Measurements from ENCODE around the gene PTPRB.

The PTPRB gene

GRCh38 chr12:70641691-70642090, 4.5 kb upstream of the PTPRB start:
- no peak for DNase-seq

DNA sequence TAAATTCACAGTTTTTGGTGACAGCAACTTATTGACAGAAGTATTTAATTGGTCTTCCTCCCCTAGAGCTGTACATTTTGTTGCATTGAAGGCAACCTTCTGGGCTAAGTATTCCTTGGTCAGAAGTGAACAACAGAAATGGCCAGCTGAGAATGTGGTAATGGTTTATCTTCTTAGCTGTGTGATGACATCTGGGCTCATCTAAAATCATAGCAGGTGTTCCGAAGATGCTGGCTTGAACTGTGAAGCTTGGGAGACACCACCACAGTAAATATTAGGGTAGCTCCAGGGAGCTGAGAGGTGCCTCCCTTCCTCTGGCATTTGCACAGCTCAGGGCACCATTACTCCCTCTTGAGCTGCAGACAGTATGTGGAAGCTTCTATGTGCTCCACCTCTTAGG, 3.7 kb upstream of the PTPRB start:
- DNase-seq = no peak

GRCh38 chr12:70639535-70639934, 2.3 kb upstream of the PTPRB start:
- DNase-seq = no peak

GRCh38 chr12:70638639-70639360, 1.6 kb upstream of the PTPRB start:
- DNase-seq = no peak

GRCh38 chr12:70635755-70636154, 1.5 kb downstream of the PTPRB start:
- DNase-seq = no peak

DNA sequence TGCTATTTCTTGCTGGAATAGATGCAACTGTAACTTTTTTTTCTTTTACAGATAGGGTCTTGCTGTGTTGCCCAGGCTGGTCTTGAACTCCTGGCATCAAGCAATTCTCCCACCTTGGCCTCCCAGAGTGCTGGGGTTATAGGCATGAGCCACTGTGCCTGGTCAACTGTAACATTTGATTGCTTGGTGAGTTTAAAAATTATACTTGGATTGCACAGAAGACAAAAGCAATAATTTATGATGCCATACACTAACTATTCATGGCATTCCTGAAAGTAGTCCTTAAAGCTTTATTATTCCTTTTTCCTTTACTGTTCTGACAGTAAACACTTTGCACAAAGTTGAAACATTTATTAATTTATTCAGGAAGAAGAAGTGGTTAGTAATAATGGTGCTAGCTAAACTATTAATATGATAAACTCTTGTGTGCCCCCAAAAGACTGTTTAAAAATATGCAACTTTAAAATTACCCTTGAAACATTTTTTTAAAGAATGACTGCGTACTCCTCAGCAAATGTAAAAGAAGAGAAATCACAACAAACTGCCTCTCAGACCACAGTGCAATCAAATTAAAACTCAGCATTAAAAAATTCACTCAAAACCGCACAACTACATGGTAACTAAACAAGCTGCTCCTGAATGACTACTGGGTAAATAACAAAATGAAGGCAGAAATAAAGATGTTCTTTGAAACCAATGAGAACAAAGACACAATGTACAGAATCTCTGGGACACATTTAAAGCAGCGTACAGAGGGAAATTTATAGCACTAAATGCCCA, 8.3 kb downstream of the PTPRB start:
- DNase-seq = no peak

DNA sequence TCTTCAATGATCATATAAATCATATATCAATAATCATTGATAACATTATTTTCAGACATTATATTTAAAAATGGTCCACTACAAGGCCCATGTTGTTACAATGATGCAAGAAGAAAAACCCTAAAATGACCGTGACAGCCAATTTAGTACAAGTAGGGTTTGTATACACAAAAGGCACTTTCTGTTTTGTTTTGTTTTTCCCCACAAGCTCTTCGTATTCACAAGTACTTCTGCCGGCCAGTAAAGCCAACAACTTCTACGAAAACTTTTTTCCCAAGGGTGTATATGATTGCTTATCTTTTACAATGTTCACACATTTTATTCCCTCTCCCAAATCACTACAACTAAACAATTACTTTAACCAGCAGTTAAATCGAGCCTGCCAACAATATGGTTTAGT, 9.6 kb downstream of the PTPRB start:
- no peak for DNase-seq

- DNase-seq = no peak
These were observed 11.0 kb downstream of the PTPRB start for GRCh38 chr12:70626180-70626579.

DNA sequence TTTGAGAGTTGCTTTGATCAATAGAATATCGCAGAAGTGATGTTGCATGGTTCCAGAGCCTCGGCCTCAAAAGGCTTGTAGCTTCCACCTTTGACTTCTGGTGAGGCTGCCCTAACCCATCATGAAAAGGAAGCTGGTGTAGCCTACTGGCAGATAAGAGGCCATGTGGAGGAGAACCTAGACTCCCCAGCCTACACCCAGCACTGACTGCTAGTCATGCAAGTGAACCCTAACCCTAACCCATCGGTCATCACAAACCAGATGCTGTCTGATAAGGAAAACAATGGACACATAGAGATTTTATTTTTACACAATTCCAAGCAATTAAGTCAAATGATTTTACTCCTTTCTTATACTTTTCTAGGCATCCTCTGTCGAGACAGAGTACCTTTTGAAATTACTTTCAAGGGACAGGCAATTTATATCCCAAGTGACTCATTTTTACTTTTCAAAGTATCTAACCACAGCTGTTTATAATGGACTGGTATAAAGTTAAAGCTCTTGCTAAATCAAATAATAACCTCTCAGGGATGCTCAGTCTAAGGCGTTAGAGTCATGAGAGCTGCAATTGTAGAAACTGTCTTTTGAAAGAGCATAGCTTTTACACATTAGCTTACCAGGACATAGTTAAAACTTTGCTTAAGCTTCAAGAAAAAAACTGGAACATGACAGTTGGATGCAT, 17.6 kb downstream of the PTPRB start:
- no peak for DNase-seq

DNA sequence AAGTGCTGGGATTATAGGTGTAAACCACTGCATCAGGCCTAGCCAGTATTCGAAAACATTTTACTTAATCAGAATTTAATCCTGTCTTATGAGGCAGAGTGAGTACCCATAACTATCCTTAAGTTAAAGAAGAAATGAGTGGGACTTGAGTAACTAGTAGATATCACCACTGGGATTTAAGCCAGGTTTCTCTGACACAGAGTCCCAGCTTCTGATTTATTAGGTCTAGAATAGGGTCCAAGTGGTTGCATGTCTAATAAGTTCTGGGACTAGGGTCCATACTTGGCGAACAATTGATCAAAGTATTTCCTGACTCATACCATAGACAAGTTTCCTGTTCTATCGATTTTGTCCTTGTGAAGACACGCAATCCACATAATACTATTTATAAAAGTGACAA, 18.9 kb downstream of the PTPRB start:
- no peak for DNase-seq

DNA sequence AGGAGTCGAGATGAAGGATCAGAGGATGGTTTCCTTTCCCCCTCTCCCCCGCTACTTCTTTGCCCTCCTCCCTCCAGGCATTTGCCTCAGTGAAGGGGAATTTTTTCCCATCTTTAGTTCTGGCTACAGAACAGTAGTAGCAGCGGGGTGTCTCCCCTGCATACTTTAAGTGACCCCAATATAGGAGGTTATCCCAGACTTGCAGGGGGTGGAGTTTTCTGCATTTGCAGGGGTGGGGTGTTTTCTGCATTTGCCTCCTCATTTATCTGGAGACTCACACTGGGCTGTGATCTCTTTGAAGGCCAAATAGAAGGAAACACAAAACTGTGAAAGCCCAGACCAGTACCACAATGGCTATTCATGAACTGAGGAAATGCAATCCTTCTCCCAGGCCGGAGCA, 19.8 kb downstream of the PTPRB start:
- no peak for DNase-seq

DNA sequence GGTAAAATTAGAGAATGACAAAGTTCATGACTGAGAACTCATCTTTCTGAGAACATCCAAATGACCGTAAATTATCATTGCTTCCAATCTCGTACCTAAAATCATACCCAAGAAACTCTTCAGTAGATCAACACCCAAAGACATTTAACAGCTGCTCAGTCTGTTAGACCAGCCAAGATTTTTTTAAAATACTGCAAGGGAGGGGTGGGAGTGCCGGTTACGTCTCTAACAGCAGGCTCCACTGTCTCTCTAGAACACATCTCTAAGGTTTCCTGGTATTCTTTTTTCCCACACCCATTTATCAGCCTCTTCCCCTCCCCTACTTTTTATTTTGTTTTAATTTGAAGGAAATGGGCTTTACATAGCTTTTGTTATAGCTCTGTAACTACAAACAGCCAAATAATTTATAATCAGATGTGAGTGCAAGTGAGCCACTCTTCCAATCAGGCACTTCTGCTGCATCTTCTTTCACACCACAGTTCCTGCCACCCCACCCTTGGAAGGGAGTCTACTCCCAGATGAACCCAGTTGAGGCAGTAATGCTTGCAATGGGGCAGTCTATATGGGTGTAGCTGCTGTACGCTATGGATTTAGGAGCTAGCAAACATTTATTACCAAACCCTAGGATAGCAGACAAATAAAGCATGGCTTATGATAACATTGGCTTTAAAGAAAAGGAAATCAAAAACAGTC, 21.9 kb downstream of the PTPRB start:
- no peak for DNase-seq

DNA sequence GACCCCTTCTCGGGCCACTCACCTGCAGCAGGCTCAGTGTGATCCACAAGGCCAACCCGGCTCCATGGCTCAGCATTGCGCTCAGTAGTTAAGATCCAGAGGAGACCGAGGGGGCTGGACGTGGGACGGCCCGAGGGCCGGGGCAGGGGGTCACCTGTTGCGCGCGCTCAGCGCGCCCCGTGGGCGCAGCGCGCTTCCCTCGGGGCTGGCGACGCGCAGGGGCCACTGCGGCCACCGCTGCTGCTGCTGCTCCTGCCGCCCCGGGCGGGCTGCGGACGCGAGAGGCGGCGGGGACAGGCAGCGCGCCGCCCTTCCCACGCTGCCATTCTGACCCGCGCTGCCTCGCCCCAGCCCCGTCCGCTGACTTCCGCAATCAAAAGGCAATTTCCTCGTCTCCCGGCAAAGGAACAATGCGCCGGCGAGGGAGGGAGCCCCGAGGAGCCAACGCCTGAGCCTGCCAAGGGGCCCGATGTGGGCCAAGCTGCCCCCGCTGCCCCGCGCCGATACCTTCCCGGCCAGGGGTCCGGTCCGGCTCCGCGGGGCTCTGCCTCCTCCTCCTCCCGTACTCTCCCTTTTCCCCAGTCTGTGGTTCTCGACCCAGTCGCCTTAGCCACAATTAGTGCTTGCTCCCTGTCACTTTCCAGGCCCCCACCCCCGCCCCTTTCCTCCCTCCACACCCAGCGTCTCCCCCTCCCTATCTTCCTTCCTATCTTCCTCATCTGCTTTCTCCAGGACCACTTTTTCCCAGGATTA, 27.3 kb downstream of the PTPRB start:
- no peak for DNase-seq

GRCh38 chr12:70609203-70609602, 28.0 kb downstream of the PTPRB start:
- DNase-seq = no peak

DNA sequence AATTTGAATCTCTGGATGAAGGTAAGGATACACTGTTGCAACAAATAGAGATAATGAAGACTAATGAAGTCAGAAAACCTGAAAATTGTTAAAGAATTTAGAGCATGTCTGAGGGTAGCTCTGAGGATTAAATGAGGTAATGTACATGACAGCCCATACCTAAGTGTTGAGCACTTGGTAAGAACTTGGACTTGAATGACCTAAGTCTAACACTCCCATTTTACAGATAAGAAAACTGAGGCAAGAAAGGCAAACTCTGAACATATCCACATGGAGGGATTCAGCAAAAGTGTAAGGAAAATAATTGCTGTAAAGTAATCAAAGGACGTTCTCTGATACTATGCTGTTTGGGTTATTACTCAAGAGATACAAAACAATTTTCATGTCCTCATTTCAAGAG, 29.0 kb downstream of the PTPRB start:
- DNase-seq = no peak

DNA sequence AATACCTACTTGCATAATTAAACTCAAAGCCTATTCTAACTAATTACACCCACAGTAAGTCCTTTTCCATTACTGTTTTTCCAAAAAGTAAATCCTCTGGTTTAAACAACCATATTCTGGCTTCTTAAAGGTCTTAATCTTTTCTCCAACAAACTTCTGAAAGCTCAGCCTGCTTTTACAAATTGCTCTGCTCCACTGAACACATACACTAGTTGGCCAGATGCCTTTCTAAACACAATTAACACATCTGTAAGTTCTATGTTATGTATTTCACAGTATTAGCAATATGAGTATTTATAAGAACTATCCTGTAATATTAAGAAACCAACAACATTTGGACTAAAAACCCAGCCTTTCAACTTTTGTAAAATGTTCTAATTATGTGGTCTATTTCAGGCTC, 30.1 kb downstream of the PTPRB start:
- no peak for DNase-seq

- DNase-seq = no peak
These were observed 31.3 kb downstream of the PTPRB start for GRCh38 chr12:70605976-70606375.

- no peak for DNase-seq
These were observed 32.6 kb downstream of the PTPRB start for GRCh38 chr12:70604662-70605061.

DNA sequence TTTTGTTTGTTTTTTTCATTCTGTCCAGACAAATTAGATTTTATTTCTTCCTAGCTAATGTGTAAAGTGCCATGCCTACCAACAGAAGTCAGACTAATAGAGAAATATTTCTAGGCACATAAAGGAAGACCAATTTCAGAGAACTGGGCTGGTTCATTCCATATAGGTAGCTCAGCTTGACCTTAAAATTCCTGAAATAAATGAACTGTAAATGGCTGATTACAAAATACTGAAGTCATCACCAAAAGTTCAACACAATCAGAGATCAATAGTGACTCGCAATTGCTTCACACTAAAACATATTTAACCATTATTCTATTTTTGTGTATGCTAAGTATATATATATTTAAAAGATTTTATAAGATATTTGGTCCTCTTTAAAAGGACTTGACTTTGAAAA, 34.2 kb downstream of the PTPRB start:
- no peak for DNase-seq

DNA sequence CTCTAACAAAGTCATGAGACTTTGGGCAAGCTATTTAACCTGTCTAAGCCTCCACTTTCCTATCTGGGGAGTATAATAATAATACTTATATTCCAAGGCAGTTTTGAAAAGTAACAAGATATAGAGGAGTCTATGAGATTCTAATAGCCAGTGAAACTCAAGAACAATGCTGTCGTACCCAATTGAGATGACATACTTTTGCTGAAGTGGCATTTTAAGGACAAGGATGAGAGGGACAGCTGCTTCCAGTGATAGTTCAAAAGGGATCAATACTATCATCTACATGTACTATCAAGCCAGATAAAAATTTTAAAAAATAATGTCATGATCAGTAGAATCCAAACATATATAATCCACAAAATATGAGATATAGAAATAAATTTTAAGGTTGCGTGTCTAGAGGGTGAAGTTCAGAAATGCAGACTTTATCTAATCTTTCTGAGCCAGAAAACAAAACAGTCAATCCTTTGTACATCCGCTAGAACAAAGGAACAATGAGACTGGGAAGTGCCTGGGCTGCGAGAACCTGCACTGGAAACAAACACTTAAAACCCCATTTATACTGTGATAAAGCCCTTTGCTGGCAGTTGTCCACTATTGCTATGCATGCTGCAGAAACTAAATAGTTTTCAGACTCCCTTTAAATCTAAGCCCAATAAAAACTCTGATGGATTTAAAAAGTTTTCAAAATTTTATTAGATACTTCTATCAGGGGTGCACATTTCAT, 38.6 kb downstream of the PTPRB start:
- DNase-seq = no peak

- no peak for DNase-seq
These were observed 44.6 kb downstream of the PTPRB start for GRCh38 chr12:70592664-70593063.

All from CD4-positive, alpha-beta T cell treated with Interleukin-17A for 1 hour (primary cell).